Measurements from ENCODE around the gene BATF.

- TF ChIP-seq CTCF (IDR thresholded peaks at IDR 0.05; ENCODE audit: poor library complexity): no peak
- no peak for TF ChIP-seq EZH2 (IDR thresholded peaks at IDR 0.05; ENCODE audit: borderline replicate concordance)
- TF ChIP-seq EZH2phosphoT487 (IDR thresholded peaks at IDR 0.05; ENCODE audit: low read depth, severe bottlenecking, unreplicated experiment): no peak
Observed at GRCh38 chr14:75520852-75521251, 1.4 kb upstream of the BATF start.
